Measurements from ENCODE around the gene S1PR2.

DNA sequence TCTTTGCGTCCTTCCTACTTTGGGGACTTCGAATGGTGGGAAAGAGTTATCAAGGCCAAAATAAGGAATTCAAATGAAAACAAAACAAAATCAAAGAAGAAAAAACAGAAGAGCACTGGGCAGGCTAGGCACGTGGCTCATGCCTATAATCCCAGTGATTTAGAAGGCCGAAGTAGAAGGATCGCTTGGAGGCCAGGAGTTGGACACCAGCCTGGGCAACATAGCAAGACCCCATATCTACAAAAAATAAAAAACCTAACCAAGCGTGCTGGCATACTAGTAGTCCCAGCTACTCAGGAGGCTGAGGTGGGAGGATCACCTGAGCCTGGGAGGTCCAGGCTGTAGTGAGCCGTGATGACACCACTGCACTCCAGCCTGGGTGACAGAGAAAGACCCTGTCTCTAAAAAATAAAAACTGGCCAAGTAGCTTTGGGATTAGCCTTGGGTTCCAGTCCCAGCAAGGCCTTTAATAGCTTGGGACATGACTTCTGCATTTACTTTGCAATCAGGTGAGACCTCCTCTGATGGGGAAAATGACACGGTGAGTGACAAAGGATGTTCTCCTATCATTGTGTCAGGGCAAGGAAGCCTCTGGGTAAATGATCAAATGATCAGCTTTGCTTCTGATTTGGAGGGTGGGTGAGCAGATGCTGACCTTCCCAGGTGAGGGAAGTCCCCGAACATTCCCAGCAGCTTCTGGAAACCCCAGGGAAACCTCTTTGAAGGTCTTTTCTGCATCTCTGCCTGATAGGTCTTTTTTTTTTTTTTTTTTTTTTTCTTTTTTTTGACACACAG lies 46.9 kb upstream of the S1PR2 start:
- no peak for TF ChIP-seq EZH2 (IDR thresholded peaks at IDR 0.05; ENCODE audit: low read depth)
- TF ChIP-seq, protein P1, sequence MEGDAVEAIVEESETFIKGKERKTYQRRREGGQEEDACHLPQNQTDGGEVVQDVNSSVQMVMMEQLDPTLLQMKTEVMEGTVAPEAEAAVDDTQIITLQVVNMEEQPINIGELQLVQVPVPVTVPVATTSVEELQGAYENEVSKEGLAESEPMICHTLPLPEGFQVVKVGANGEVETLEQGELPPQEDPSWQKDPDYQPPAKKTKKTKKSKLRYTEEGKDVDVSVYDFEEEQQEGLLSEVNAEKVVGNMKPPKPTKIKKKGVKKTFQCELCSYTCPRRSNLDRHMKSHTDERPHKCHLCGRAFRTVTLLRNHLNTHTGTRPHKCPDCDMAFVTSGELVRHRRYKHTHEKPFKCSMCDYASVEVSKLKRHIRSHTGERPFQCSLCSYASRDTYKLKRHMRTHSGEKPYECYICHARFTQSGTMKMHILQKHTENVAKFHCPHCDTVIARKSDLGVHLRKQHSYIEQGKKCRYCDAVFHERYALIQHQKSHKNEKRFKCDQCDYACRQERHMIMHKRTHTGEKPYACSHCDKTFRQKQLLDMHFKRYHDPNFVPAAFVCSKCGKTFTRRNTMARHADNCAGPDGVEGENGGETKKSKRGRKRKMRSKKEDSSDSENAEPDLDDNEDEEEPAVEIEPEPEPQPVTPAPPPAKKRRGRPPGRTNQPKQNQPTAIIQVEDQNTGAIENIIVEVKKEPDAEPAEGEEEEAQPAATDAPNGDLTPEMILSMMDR (conservative IDR thresholded peaks at IDR 0.05), result no peak

Data from PC-9 (cell line).